HEK293 (cell line): ENCODE measurements around the gene PTGER1.

ENCODE experiments used
- MZF1 ChIP-seq: fragments of 450-650 bp; formaldehyde crosslinking; IDR thresholded peaks from 2 replicates; pipeline ENCODE4 v1.5.1; 2017; ENCODE audit warnings: missing biosample characterization, missing genetic modification characterization, borderline replicate concordance
- PATZ1 ChIP-seq: fragments of 450-650 bp; formaldehyde crosslinking; IDR thresholded peaks from 2 replicates; pipeline ENCODE4 v1.5.1; 2016; ENCODE audit warnings: missing biosample characterization, missing genetic modification characterization
- SCRT1 ChIP-seq: fragments of 450-650 bp; formaldehyde crosslinking; IDR thresholded peaks from 2 replicates; pipeline ENCODE4 v1.5.1; 2016; ENCODE audit warnings: missing biosample characterization, missing genetic modification characterization, borderline replicate concordance
- SETDB1 ChIP-seq: IDR thresholded peaks from one replicate; pipeline ENCODE4 v1.6.1; 2017; ENCODE audit warnings: mild to moderate bottlenecking, low read length, moderate library complexity, mixed read lengths; ENCODE audit not compliant: insufficient read length
- TSHZ1 ChIP-seq: fragments of 450-650 bp; formaldehyde crosslinking; IDR thresholded peaks from 2 replicates; pipeline ENCODE4 v1.5.1; 2016; ENCODE audit warnings: missing biosample characterization, missing genetic modification characterization, borderline replicate concordance
- ZBTB21 ChIP-seq: fragments of 450-650 bp; formaldehyde crosslinking; IDR thresholded peaks from 2 replicates; pipeline ENCODE4 v1.5.1; 2017; ENCODE audit warnings: missing biosample characterization, missing genetic modification characterization
- ZBTB7A ChIP-seq: fragments of 450-650 bp; formaldehyde crosslinking; IDR thresholded peaks from 2 replicates; pipeline ENCODE4 v1.5.1; 2016; ENCODE audit warnings: low read depth, missing biosample characterization, missing genetic modification characterization
- ZNF202 ChIP-seq: fragments of 450-650 bp; formaldehyde crosslinking; IDR thresholded peaks from 2 replicates; pipeline ENCODE4 v1.5.1; 2016; ENCODE audit warnings: missing biosample characterization, missing genetic modification characterization, borderline replicate concordance
- ZNF311 ChIP-seq: fragments of 450-650 bp; formaldehyde crosslinking; IDR thresholded peaks from 2 replicates; pipeline ENCODE4 v1.5.1; 2017; ENCODE audit warnings: missing biosample characterization, missing genetic modification characterization, borderline replicate concordance
- ZNF521 ChIP-seq: fragments of 450-650 bp; formaldehyde crosslinking; IDR thresholded peaks from 2 replicates; pipeline ENCODE4 v1.5.1; 2017; ENCODE audit warnings: missing biosample characterization, mild to moderate bottlenecking, missing genetic modification characterization
- ZNF768 ChIP-seq: fragments of 450-650 bp; formaldehyde crosslinking; IDR thresholded peaks from 2 replicates; pipeline ENCODE4 v1.5.1; 2018; ENCODE audit warnings: missing biosample characterization, mild to moderate bottlenecking, missing genetic modification characterization
- ZNF830 ChIP-seq: fragments of 450-650 bp; IDR thresholded peaks from 2 replicates; pipeline ENCODE4 v1.5.0; 2018; ENCODE audit warnings: missing biosample characterization, missing genetic modification characterization, low read depth, mild to moderate bottlenecking, moderate library complexity
- TF ChIP-seq, protein P1 (sequence below): fragments of 450-650 bp; formaldehyde crosslinking; IDR thresholded peaks from 2 replicates; pipeline ENCODE4 v1.5.1; 2016; ENCODE audit warnings: missing biosample characterization, missing genetic modification characterization

DNA sequence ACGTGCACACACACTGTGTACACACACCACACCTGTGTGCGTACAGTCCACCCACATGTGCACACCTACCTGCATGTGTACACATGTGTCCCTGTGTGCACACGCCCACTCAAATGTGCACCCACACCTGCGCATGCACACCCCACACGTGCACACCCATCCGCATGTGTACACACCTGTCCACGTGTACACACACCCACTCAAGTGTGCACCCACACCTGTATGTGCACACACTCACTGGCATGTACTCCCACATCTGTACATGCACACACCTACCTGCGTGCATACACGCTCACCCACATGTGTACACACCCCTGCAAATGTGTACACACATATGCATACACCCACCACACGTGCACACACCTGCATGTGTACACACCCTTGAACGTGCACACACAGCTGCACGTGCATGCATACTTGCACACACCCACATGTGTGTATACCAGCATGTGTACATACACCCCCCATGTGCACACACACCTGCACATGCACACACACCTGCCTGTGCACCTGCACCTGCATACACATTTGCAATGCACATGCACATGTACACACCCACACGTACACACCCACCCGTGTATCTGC is 31.4 kb downstream of the PTGER1 start:
- TF ChIP-seq ZBTB7A (no peak), ZNF311 (tag by site-specific recombination) (no peak), SCRT1 (tag by site-specific recombination) (no peak), ZNF202 (tag by site-specific recombination) (no peak), PATZ1 (tag by site-specific recombination) (no peak), ZBTB21 (tag by site-specific recombination) (no peak), TSHZ1 (tag by site-specific recombination) (no peak), MZF1 (tag by site-specific recombination) (no peak), ZNF830 (tag by site-specific recombination) (no peak), ZNF768 (tag by site-specific recombination) (no peak), ZNF521 (tag by site-specific recombination) (no peak), SETDB1 (no peak)
- TF ChIP-seq, protein P1, sequence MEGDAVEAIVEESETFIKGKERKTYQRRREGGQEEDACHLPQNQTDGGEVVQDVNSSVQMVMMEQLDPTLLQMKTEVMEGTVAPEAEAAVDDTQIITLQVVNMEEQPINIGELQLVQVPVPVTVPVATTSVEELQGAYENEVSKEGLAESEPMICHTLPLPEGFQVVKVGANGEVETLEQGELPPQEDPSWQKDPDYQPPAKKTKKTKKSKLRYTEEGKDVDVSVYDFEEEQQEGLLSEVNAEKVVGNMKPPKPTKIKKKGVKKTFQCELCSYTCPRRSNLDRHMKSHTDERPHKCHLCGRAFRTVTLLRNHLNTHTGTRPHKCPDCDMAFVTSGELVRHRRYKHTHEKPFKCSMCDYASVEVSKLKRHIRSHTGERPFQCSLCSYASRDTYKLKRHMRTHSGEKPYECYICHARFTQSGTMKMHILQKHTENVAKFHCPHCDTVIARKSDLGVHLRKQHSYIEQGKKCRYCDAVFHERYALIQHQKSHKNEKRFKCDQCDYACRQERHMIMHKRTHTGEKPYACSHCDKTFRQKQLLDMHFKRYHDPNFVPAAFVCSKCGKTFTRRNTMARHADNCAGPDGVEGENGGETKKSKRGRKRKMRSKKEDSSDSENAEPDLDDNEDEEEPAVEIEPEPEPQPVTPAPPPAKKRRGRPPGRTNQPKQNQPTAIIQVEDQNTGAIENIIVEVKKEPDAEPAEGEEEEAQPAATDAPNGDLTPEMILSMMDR (tag by site-specific recombination): no peak
